Fibroblast of the conjunctiva (primary cell): Measurements from ENCODE around the gene GPER1.
"Not testable (repeated sequence)": the region's sequence is repeated elsewhere in the genome, so short reads cannot be mapped to it uniquely, and the experiment has no call there.

Experiments
- DNase-seq: peaks from one replicate; pipeline ENCODE4 v3.0.0-alpha.2; 2010; ENCODE audit warnings: low read depth

Gene GPER1

DNA sequence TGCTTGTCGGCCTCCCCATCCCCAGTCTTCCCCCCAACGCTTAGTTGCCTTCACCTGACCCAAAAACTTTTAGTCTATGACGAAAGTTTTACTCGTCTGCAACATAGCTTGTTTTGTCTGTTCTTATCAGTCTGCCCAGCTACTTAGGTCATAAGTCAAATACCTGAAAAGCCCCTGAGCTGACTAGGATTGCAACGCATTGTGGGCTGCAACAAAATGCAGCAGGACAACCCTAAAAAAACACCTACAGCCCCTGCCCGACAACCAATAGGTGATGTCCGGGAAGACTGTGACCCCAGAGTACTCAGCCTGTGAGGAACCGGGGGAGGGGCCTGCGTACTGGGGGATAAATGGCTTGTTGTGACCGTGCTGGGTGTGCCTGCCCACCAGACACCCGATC, 19.3 kb upstream of the GPER1 start:
- DNase-seq, result no peak

- no peak for DNase-seq
These were observed 17.3 kb upstream of the GPER1 start for GRCh38 chr7:1070544-1071011.

GRCh38 chr7:1071731-1072254, 16.1 kb upstream of the GPER1 start:
- DNase-seq, result no peak

GRCh38 chr7:1073142-1073977, 14.6 kb upstream of the GPER1 start:
- no peak for DNase-seq

DNA sequence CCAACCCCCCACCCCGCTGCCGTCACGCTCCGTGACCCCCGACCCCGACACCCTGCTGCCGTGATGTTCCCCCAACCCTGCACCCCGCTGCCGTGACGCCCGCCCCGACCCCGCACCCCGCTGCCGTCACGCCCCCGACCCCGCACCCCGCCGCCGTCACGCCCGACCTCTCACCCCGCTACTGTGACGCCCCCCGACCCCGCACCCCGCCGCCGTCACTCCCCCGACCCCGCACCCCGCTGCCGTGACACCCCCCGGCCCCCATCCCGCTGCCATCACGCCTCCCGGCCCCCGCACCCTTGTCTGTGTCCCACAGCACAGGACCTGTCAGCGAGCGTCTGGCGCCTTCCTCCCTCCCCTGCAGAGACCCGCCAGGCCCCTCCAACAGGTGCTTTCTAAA, 13.9 kb upstream of the GPER1 start:
- not testable (repeated sequence) for DNase-seq

- DNase-seq, result no peak
These were observed 13.1 kb upstream of the GPER1 start for GRCh38 chr7:1074593-1075431.

DNA sequence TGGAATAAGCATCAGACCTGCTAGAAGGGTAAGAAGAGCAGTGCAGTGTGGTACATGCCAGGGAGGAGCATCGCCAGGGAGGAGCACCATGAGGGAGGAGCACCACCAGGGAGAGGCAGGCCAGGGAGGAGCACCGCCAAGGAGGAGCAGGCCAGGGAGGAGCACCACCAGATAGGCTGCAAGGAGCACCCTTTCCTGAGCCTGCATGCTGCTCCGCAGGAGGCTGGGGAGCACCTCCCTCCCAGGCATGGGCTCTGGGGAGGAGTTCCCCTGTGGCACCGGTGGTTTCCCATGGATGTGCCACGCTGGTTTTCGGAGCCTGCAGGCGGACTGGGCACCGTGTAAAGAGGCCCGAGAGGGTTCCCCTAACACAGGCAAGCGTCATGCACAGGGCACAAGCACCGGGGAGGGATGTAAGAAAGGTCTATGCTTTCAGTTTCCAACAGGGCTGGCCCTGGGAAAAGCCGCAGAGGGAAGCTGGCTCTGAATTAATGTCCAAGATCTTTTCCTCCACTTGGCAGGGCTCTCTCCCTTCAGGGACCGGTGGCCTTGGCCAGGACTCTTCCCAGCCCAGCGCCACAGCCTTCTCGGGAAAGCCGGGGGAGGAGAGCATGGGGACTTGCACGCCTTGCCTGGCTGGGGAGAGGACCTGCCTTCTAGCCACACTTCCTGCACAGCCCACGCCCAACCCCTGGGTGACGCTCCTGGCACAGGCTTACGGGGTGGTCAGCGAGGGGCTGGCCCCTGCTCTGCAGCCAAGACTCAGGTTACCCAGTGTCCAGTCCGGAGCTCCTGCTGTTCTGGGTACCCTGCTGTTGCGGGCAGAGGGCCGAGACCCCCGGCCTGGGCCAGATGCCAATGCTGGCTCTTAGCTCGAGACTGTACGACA, 11.5 kb upstream of the GPER1 start:
- DNase-seq, result no peak

- no peak for DNase-seq
These were observed 9.4 kb upstream of the GPER1 start for GRCh38 chr7:1078519-1078918.

- DNase-seq, result no peak
These were observed 8.9 kb upstream of the GPER1 start for GRCh38 chr7:1078985-1079384.

DNA sequence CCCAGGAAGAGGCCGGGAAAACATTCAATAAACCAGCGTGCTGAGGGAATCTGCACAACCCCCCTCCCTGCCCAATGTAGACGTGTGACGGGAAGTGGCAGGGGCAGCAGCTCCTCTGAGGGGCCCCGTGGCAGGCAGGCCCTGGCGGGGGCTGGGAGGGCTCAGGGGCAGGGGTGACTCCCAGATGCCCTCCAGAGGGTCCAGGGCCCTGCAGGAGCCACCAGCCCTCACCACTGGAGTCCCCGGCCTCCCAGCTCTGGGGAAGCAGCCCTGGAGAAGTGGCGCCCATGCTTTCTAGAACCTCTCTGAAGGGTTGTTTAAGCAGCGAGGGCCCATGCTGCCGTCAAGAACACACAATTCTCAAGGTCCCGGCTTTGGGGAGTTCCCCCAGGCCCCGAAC, 8.4 kb upstream of the GPER1 start:
- DNase-seq, result no peak

DNA sequence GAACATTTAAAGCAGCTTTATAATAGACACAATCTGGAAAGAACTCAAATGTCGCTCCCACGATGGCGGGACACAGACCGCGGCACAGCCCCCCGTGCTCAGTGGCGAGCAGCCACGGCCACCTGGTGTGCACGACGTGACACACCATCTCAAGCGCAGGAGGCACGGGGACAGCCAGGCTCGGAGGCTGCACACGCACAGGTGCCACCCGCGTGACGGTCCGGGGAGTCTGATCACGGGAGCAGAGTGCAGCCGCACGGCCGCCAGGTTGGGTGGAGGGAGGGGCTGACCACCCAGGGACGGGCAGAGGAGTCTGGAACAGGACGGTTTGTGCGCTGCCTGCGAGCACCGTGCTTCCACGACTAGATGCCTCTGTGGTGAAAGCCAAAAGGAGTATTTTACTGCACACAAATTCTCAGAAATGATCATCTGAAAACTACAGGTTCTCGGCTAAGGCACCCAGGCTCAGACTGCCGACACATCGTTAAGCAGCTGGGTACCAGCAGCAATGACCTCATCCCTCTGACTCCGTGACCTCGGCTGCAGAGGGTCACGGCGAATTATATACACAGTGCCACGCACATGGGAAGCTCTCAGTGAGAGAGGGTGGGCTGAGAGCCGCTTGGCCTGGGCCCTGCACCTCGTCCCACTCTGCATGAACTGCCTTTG, 7.5 kb upstream of the GPER1 start:
- DNase-seq, result no peak

GRCh38 chr7:1080921-1081255, 7.0 kb upstream of the GPER1 start:
- no peak for DNase-seq

DNA sequence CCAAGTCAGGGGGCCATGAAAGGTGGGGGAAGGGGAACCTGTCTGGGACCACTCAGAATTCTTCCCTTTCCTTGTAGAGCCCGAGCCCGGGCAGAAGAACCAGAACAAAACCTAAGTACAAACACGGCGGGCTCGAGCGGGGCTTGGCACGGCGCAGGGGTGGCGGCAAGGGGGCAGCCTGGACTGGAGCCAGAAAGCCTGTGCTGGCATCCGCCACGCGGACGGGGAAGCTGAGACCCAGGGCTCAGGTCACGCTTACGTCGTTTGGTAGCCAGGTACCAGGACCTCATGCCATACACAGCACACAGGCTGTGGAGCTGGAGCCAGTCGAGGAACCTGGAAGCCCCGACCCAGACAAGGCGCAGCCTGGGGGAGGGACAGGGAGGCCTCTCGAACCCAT, 6.6 kb upstream of the GPER1 start:
- DNase-seq, result no peak

- no peak for DNase-seq
These were observed 5.9 kb upstream of the GPER1 start for GRCh38 chr7:1081931-1082401.

GRCh38 chr7:1083729-1084657, 3.9 kb upstream of the GPER1 start:
- no peak for DNase-seq

GRCh38 chr7:1085266-1085665, 2.6 kb upstream of the GPER1 start:
- no peak for DNase-seq

DNA sequence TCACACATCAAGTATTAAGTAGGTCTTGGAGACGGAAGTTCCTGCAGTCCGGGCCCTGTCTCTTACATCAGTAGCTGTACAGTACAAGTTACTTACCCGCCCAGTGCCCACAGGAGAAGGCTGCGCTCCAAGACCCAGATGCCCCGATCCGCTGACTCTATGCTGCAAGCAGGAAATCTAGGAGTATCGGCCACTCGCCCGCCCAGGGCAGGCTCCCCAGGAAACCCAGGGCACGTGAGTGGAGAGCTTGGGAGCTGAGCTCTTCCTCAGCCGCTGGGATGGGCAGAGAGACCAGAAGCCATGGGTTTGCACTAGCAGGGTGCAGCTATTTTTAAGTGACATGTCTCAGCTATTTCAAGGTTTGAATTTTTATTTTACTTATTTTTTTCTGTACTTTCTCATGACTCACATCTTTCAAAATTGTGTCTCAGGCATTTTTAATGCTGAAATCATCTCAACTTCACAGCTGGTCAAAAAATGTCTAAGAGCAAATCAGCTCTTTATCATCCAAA, 1.9 kb upstream of the GPER1 start:
- DNase-seq, result no peak

DNA sequence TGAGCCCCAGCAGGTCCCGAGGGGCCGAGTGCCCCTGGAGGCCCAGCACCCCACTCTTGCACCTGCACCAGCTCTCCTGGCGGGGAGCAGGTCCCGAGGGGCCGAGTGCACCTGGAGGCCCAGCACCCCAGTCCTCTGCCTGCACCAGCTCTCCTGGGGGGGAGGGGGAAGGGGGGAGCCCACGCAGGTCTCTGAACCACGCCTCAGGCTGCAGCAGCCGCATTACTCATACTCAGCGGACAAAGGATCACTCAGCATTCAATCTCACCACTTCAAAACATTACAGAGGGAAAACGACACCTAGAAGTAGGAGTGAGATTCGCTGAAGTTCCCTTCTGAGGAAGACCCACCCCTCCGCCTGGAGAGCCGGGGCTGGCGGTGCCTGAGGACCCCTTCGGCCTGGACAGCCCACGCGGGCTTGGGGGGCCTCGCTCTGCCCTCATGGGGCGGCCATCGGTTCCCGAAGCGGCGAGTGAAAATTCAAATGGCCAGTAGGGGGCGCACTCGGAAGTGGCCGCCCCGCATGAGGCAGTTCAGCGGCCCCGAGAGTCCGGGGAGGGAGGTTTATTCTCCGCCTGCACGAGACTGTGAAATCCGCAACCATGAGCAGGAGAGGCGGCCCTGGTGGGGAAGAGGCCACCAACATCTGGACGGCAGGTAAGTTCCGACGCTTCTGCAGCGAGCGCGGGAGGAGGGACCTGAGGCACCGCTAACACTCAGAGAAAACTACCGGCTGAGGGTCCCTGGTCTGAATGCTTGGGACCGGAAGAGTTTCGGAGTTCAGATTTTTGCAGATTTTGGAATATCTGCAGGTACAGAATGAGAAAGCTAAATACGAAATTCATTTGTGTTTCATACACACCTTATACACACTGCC, 1.1 kb upstream of the GPER1 start:
- DNase-seq, result peak; percentile 30

DNA sequence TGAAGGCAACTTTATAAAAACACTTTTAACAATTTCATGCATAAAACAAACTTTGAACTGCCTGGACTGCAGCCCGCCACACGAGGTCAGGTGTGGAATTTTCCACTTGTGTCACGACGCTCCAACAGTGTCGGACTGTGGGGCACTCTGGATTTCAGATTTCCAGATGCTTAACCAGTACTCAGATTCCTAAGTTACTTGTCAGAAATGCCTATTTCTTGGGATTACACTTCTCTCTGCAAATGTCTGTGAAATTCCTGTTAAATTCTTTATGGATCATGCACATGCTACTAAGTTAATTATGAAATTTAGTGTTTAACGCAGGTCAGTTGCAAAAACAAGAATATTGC, 473 bp upstream of the GPER1 start:
- DNase-seq, result peak; percentile 5
